Measurements from ENCODE around the gene CGRRF1. TPM values are rescaled to one million over a fixed set of nuclear protein-coding genes. Genes with fewer than 3 reads are reported as not detected.

Gene CGRRF1
- total RNA-seq, 1 donor from 2014 or later, result 17.2 TPM

DNA sequence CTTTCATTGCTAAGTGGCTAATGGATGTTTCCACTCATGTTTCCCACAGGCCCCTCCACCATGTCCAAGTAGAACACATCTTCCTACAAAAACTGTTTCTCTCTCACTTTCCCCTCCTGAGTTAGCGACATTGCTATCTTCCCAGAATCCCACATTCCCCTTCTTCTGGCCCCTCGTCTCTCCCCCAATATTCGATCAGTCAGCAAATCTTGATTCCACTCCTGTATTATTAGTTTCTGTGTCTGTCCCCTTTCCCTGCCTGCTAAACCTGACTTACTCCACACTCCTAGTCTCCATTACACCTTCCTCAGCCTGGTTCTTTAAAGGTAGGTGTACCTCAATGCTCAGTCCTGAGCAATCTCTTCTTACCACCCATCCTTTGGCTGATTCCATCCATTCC is 37.9 kb downstream of the CGRRF1 start:
- DNase-seq (ENCODE audit: low spot score), result no peak

DNA sequence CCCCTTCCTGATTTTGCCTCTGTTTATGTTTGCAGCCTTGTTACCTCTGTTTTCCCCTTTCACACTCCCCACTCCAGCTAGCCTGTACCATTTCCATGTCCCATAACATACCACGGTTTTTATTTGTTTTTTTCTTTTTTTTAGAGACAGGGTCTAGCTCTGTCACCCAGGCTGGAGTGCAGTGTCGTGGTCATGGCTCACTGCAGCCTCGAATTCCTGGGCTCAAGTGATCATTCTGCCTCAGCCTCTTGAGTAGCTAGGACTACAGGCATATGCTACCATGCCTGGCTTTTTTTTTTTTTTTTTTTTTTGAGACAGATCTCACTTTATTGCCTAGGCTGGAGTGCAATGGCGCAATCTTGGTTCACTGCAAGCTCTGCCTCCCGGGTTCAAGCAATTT is 38.8 kb downstream of the CGRRF1 start:
- no peak for DNase-seq (ENCODE audit: low spot score)

DNA sequence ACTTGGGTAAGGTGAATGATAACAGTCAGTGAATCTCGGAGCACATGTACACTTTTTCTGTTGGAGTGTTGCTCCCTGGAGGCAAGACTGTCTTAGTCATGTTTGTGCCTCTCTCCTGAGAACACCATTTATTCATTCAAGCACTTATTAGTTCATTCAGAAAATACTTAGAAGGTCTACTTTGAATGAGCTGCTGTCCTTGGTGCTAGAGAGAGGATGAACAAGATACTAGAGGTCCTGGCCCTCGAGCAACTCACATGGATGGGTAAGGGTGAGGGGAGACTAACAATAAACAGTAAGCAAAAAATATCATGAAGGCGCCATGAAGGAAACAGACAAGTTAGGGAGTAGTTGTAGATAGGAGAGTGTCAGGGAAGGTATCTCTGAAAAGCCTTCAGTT is 40.2 kb downstream of the CGRRF1 start:
- DNase-seq (ENCODE audit: low spot score), result no peak

DNA sequence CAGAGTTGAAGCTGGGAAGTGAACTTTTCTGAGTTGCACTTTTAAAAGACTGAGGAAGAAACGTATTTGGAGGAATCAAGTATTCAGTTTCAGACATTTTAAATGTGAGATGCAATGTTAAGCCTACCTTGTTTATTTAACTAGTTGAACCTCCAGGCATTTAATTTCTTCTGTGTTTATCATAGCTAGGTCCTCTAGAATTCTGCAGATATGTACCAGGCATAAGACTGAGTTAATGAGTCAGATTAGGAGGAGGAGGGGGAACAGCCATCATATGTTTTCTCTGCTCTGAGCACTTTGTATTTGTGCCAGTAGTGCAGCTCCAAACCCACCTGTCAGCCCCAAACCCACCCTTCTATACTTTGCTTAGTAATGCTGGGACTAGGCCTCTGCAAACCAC is 40.8 kb downstream of the CGRRF1 start:
- DNase-seq (ENCODE audit: low spot score), result no peak

DNA sequence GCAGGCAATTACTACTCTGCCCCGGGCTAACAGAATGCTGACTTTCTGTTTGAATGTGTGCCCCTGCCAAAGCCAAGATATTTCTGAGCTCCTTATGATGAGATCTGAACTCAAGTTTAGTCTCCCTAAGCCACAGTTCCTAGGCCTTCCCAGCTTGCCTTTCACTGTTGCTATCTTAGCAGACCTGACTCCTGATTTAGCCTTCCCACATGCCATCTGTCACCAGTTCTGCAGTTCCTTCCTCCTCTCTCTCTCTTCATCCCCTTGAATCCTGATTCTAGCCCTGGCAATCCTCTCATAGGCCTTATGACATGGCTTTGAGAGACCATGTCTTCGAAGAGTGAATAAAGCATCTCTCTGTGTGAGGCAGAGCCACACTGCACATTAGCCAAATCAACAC is 44.7 kb downstream of the CGRRF1 start:
- DNase-seq (ENCODE audit: low spot score), result no peak

DNA sequence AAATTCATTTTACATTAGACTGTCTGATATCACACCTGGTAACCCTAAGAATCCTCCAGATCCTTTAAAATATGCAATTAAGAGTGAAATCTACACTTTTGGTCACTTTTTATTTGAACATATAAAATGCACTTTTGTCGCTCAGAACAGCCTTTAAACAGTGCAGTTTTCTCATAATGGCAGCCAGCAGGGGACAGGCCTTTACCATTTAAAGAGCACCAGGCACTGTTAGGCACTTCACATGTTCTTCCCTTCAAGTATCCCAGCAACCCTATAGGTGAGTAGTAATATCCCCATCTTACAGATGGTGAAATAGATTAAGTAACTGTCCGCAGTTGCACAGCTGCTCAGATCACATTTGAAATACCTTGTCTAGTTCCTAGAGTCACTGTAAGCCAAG is 45.9 kb downstream of the CGRRF1 start:
- DNase-seq (ENCODE audit: low spot score), result no peak

DNA sequence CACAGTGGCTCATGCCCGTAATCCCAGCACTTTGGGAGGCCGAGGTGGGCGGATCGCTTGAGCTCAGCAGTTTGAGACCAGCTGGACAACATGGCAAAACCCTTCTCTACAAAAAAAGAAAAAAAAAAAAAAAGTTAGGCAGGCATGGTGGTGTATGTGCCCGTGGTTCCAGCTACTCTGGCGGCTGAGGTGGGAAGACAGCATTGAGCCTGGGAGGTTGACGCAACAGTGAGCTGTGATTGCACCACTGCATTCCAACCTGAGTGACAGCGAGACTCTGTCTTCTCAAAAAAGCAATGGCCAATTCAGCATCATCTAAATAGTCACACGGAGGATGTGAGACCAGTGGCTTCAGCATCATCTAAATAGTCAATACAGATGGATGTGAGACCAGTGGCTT is 46.8 kb downstream of the CGRRF1 start:
- DNase-seq (ENCODE audit: low spot score), result no peak

DNA sequence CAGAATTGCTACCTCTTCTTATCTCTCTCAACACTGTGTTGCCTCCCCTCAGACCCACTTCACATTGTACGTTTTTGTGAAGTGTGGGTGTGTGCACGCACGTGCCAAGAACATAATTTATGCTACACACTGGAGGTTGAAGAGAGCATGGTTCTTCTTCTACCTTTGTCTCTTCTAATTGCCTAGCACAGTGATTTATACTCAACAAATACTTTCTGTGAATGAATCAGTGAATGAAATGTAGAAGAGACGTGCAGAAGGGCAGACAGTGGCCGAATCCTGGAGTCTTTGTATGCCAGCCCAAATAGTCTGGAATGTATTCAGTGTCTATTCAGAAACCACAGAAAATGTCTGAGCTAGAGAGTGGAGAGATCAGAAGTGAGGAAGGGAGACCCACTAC is 52.6 kb downstream of the CGRRF1 start:
- DNase-seq (ENCODE audit: low spot score), result no peak

DNA sequence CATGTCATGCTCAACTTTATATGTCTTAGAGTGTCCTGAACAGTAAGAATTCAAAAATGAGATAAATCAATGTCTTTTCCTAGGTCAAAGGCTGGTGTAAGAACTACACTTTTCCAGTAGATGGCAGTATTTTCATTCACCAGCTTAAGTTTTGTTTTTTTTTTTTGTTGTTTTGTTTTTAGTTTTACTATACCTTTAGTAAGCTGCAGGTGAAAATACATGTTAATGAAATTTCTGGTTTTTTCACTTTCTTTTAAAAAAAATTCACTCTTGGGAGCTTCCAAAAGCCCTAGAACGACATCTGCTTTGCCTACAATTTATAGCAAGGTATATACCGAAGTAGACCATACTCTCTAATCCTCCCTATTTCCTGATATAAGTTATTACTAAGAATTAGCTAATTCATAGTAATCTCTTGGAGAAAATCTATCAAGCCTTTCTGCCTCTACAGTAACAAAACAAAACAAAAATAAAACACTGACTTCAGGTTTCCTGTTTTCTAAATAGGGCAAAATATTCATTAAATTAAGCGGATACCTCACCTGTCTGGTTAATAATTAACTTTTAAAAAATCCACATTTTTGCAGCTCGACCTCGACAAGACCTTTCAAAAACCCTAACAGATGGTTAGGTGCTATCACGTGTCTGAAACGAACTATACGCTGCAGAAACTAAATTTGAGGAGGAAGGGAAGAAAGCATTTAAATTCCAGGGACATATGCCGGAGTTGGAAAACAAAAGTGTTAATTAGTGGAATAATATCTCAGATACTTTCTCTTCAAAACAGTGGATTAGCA is 54.6 kb downstream of the CGRRF1 start:
- DNase-seq (ENCODE audit: low spot score), result no peak

DNA sequence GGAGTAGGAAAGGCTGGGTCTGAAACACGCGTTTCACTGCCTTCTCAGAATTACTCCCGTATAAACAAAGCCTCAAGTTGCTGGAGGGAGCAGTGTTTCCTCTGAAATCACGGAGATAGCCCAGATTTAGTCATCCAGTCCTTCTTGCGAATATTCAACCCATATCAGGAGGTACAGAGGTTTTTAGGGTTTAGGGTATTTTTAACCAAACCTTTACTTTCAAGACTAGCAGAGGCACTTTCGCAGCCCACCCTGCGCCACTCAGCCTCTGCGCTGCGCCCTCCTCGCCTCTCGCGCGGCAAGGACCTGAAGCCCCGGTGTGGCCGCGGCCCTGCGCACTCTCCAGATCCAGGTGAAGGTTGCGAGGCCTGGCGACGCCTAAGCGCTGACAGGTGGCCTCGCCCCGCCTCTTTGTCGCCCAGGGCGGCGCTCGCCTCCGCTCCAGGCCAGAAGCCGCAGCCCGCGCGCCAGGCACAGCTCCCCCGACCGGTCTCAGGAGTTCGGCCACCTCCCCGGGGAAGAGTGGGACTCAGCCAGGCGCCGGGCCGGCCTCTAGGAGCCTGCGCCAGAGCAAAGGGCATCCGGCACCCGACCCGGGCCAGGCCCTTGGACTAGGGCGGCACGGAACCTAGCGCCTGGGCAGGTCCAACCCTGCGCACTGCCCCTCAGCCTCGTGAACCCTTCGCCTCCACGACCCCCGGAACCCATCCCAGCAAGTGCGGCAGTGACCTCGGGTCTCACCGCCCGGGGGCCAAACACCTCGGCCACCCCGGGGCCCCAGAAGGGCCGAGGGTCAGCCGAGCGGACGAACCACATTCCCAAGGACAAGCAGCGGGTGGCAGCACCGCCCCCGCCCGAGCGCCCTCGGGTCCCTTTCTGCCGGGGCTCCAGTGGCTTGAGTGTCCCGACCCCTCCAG is 55.4 kb downstream of the CGRRF1 start:
- peak; percentile 74 for DNase-seq (ENCODE audit: low spot score)

DNA sequence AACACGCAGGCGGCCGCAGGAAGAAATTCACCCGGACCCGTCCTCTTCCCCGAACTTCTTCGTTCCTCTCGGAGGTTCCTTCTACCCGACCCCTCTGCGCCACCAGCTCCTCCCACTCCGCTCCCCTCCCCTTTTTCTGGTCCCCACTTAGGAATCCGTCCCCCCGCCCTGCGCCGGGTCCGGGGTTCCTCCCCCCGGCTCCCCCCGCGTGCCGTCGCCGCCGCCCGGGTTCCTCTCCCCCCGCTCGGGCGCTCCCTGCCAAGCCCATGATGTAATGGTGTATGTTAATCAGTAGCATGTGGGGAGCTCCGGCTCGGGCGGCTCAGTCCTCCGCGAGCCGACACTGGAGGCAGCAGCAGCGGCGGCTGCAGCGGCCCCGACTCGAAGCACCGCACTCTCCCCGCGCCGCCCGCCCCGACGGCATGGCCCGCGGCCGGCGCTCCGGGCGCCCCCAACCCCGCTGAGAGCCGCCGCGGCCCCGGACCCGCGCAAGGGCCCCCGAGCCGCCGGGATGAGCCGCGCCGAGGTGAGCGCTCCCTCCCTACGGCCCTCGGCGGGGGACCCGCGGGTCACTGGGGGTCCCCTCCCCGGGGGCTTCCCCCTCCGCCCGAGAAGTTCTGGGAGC is 56.2 kb downstream of the CGRRF1 start:
- DNase-seq (ENCODE audit: low spot score), result peak; percentile 95

DNA sequence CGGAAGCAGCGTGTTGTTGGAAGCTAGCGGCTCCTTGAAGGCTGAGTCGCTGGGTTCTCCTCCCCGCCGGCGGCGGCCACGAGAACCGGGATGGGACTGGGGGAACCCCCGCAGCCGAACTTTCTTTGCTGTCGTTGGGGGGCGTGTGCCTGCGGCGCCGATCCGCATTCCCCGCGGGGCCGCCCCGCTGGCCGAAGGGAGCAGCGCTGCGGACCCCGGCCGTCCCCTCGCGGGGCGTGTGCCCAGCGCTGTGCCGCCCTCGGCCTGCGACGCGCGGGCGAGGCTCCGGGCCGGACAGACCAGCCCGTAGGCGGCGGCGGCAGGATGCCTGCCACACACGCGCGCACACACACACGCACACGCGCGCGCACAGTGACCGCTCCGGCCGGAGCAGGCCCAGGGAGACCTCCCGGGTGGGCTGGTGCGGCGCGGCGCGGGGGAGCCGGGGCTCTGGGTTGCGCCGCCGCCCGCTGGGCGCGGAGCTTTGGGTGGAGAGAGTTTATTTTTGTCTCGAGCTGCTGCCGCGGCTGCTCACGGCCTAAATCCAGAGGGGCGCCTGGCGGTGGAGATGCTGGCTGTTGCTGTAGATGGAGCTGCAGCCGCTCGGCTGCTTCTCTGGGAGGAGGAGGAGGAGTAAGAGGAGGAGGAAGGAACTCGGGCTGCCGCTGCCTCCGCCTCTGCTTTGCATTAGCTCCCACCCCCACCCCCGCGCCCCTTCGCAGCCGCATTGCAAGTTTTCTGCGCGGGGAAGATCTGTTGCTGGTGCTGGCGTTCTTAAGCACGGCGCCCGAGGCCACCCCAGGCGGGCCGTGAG is 56.9 kb downstream of the CGRRF1 start, which contains the start of gene SAMD4A:
Gene SAMD4A (plus strand): TSS at position 719 of the 814 bp plus-strand sequence. CDS start 789 bp downstream, outside the sequence.
- peak; percentile 82 for DNase-seq (ENCODE audit: low spot score)

DNA sequence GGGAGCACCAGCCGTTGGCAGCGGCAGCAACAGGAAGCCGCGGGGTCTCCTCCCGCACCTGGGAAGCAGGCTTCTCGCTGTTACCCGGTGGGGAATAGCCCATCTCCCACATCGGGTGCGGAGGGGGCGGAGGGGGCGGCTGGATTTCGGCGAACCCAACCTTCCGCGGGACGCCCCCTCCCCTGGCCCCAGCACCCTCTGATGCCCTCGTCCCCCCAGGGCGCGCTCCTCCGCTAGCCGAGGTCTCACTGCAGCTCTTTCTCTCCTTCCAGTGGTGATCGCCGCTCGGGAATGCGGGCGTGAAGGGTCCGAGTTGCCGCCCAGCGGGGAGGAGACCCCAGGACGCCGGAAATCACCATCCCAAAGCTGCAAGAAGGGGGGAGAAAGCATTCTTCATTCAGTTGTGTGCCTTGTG is 57.5 kb downstream of the CGRRF1 start:
- DNase-seq (ENCODE audit: low spot score), result peak; percentile 54

DNA sequence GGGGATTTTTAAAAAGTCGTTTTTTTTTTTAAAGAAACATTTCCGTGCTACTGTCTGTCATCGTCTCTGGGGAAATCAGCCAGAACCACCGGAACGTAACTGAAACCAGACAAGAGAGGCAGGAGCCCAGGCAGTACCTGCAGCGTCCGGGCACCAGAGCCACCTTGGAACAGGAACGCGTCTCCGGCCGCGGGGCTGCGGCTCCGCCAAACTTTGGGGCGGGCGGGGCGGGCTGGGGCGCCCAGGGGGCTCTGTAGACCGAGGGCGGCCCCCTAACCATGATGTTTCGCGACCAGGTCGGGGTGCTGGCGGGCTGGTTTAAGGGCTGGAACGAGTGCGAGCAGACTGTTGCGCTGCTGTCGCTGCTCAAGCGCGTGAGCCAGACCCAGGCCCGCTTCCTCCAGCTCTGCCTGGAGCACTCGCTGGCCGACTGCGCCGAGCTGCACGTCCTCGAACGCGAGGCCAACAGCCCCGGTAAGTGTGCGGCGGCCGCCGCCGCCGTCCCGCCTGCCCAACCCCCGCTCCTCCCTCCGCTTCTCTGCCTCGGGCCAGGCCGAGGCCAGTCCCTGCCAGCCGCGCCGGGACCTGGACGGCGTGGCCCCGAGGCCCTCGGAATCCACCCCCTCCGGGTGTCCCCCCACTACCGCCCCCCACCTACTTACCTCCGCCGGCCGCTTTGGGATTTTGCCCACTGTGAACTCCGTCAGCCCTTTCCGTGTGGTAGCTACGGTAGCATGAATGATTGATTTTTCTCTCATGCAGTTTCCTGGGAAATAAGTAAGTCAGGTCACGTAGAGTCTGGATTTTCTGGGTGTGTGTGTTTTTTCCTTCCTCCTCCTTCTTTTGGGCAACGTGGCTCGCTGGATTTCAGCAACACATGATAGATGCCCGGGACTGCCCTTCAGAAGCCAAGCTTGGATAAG is 58.2 kb downstream of the CGRRF1 start:
- DNase-seq (ENCODE audit: low spot score), result peak; percentile 55

DNA sequence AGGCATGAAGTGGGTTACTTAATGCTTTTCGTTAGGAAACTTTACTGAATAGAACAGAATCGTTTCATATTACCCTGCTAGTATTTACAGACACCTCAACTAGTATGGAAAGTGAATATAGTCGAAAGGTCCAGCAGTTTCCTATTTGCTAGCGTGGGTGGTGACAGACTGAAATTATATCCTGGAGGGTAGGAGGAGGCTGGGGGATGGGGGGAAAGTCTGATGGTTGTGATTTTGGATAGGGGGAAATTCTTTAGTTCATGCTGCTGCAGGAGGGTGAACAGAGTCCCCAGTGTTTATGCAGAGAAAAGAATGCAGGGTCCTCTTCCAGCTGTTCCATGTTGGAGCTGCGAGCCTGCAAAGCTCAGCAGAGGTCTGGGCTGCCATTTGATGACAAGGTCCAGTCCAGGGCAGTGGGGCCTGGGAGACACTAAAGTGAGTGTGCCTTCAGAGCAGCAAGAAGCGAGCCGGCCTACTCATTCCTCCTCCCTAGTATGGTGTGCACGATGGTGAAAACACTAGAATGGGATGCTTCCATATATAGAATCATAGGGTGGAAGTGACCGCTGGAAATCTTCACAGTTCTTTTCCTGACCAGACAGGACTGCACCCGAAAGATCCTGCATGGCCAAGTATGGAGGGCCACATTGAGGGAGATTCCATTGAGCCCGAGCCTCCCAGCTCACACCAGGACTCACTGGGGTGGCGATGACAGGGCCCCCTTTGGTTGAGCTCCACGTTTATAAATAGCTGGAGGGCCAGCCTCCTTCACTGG is 59.3 kb downstream of the CGRRF1 start:
- DNase-seq (ENCODE audit: low spot score), result peak; percentile 51

DNA sequence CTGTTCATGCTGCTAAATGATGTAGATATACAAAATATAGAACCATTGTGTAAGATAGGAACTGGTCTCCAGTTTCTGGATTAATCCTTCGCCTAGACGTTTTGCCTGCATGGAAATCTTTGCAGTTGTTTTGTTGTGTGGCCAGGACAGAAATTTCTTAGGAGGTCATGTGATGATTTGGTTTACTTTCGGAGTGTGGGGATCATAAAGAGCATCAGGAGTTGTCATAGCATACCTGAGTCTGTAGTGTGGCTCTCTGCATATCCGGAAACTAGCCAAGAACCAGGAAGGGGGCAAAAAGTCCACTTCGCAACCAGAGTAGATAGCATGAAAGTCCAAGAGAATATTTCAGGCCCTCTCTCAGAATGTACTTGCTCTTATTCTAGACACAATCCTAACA is 60.3 kb downstream of the CGRRF1 start:
- no peak for DNase-seq (ENCODE audit: low spot score)

DNA sequence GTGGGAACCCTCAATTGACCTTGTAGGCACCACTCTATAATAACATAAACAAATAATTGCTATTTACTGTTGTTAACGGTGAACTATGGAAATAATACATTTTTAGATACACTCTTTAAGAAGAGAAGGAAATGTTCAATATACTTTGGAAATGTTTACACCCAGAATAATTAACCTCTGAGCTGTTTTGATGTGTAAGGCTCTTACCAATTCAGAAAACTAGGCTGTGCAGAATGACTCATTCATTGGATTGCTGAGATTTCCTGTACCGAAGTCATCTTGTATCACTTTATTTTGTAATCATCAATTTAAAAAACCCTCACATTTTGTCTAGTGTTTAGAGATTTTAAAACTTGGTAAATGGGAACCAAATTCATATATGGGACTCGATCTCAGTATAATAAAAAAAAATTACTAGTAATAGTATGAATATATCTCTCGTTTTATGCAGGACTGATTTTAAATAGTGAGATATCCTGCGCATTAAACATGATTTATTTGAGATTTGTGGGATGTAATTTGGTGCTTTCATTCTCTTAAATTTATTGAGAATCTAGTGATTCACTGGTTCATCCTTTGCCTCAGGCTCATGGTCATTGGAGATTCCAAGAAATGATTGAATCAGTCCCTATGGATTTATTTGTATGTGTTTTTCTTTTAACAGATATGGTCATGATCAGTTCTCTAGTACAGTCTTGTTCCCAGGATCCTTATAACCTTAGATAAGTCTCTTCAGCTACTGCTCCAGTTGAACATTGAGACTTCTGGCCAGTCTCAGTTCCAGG is 61.1 kb downstream of the CGRRF1 start:
- DNase-seq (ENCODE audit: low spot score), result no peak

DNA sequence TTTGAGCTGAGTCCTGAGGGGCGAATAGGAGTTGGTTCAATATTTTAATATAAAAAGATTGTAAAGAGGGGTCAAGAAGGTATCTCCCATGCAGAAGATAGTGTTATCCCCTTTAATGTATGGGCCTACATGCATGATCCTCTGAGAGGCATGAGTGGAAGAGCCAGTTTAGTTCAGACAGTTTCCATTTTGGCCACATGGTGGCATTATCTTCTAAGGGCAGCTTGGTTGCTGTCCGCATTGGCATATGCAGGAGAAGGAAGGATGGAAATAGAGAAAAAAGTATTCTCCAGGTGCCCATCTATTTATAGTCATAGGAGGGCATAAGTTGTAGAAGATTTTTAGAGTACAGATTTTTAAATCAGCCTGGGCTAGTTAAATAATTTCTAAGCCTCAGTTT is 62.6 kb downstream of the CGRRF1 start:
- no peak for DNase-seq (ENCODE audit: low spot score)

DNA sequence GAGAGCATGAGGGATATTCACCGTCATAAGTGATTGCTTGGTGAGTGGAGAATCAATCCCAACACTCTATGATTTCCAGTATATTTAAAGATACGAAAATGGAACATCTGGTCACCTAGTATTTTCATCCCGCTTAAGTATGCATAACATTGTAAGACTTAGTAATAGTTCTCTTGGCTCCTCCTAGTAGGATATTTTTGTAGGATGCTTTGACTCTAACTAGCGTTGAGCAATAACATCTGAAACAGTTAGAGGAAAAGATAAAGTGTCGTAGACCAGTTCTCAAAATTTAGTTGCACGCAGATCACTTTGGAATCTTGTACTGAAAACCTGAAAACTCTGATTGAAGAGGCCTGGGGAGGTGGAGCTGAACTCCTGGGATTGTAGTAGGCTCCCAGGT is 64.8 kb downstream of the CGRRF1 start:
- no peak for DNase-seq (ENCODE audit: low spot score)
